GM13977 (cell line): ENCODE measurements around the gene TDP1.

ENCODE experiments used
- DNase-seq: peaks from one replicate; pipeline ENCODE4 v3.0.0; 2012; ENCODE audit warnings: low spot score
- CTCF ChIP-seq: IDR thresholded peaks from 2 replicates; pipeline ENCODE4 v1.5.1; 2012; ENCODE audit warnings: mild to moderate bottlenecking, control low read depth; ENCODE audit not compliant: insufficient read depth; ENCODE audit errors: extremely low read depth, missing control alignments
- in situ Hi-C: fragments of 300-500 bp; cut with MboI; formaldehyde crosslinking; loops from one replicate; pipeline ENCODE4 v1.12.0; 2022; ENCODE audit warnings: low sequenced_read_pairs, low pct_unique_long_range_greater_than_20kb, mixed read lengths, inconsistent platforms; ENCODE audit not compliant: unreplicated experiment

Gene TDP1

DNA sequence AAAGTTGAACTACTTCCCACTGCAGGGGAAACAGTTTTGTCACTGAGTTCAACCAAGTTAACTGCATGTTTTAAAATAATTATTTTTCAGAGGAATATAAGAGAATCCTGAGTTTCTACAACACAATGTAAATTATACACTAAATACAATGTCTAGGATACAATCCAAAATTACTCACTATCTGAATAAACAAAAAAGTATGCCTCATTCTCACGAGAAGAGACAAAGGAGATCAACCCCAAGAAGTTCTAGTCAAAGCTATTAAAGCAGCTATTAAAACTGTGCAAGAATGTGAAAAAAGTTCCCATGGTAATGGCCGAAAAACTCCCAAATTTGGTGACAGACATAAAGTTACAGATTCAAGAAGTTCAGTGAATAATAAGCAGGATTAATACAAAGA lies 97.3 kb downstream of the TDP1 start:
- in situ Hi-C loops: no loop called here
- no peak for TF ChIP-seq CTCF
- no peak for DNase-seq

GRCh38 chr14:90054803-90055202 lies 99.1 kb downstream of the TDP1 start:
- no peak for TF ChIP-seq CTCF
- in situ Hi-C loops: no loop called here
- DNase-seq: no peak

DNA sequence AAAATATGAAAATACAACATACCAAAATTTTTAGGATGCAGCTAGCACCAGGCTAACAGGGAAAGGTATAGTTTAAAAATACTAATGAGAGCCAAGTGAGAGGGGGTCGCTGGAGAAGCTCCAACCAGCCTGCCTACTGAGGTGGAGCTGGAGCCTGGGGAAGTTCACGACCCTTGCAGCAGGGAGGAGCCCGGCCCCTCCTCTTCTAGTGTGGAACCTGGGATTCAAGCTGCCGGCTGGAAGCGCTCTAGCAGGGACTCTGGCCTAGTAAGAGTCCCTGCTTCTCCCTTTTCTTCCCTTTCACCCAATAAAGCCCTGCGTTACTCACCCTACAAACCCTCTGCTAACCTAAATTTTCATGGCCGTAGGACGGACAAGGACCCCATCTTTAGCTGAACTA lies 101.1 kb downstream of the TDP1 start:
- in situ Hi-C loops: no loop called here
- no peak for TF ChIP-seq CTCF
- DNase-seq: no peak

GRCh38 chr14:90058876-90059458 lies 103.2 kb downstream of the TDP1 start:
- no peak for TF ChIP-seq CTCF
- no peak for DNase-seq
- in situ Hi-C loops: no loop called here

- TF ChIP-seq CTCF: peak; percentile 81
- peak; percentile 88 for DNase-seq
- in situ Hi-C loops: no loop called here
Measured at GRCh38 chr14:90060312-90060964, 104.7 kb downstream of the TDP1 start.

DNA sequence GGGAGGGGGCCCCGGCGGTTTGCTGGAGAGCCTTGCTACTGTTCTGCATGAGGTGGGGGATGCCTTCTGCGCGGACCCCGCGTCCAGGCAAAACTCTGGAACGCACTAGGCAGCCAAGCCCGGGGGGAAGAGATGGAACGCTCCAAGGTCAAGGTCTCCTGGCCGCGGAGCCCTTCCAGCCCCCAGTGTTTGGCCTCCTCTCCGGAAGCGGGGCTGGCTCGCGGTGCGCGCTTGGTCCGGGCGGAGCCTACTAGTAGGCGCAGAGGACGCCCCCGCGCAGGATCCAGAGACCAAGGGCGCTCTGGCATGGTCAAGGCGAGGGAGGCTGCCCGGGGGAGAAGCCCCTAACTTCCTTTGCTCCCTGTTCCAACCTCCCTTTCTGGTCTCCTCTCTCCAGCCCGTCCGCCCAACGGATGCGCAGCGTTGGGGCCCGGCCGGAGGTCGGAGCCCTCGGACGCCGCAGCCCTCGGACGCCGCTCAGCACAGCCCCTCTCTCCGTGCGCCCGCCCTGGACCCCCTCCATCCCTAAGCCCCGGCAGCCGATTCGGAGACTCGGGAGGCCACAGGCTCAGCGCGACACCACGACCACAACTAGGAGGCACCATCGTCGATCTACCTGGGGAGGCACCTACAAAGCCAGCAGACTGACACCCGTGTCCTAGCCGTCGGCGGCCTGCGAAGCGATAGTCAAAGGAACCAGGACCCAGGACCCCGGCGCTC lies 105.4 kb downstream of the TDP1 start:
- no peak for TF ChIP-seq CTCF
- peak; percentile 64 for DNase-seq
- in situ Hi-C loops: no loop called here
